IMR-90 (cell line): Measurements from ENCODE around the gene KCTD11. TPM values are rescaled to one million over a fixed set of nuclear protein-coding genes. Genes with fewer than 3 reads are reported as not detected.

Experiments
- ATAC-seq: fragments of 200-7000 bp; cut with Tn5 transposase; 2 replicates; pipeline ENCODE4 v1.9.1; 2020; ENCODE audit warnings: low read depth, mild to moderate bottlenecking, moderate library complexity
- BruUV-seq: library from RNA; stranded (reverse); fragments of 400-500 nt; replicated peaks from 2 replicates; lab custom pipeline; 2021; lab: Mats Ljungman, UMichigan
- CTCF ChIA-PET: fragments of 300-600 bp; formaldehyde crosslinking; extraction: SDS; loops from one replicate; lab custom pipeline; 2021; ENCODE audit warnings: antibody characterized with exemption; lab: Yijun Ruan, JAX
- POLR2A ChIA-PET: fragments of 300-600 bp; sonication (Branson Sonifier 250); formaldehyde crosslinking; loops from one replicate; lab custom pipeline; 2022; ENCODE audit warnings: antibody characterized with exemption; ENCODE audit not compliant: unreplicated experiment; lab: Charles Lee
- DNase-seq: peaks from one replicate; pipeline ENCODE4 v3.0.0; 2013
- H2AFZ ChIP-seq: replicated peaks from 2 replicates; pipeline ENCODE3; 2013; ENCODE audit warnings: low read length, mild to moderate bottlenecking; ENCODE audit not compliant: poor library complexity
- H2AK5ac ChIP-seq: 2 replicates; pipeline ENCODE4 v1.6.1; 2013; ENCODE audit warnings: low read depth, low read length, inconsistent platforms
- H2AK9ac ChIP-seq: replicated peaks from 2 replicates; pipeline ENCODE3; 2013; ENCODE audit warnings: mild to moderate bottlenecking, low read depth, low read length, moderate library complexity; ENCODE audit not compliant: poor library complexity
- H2BK120ac ChIP-seq: 2 replicates; pipeline ENCODE4 v1.6.1; 2013; ENCODE audit warnings: low read depth, low read length, inconsistent platforms
- H2BK15ac ChIP-seq: 3 replicates; pipeline ENCODE4 v1.6.1; 2013; ENCODE audit warnings: low read depth, low read length, inconsistent platforms
- H2BK20ac ChIP-seq: 2 replicates; pipeline ENCODE4 v1.6.1; 2013; ENCODE audit warnings: low read depth, mild to moderate bottlenecking, inconsistent platforms, low read length, moderate library complexity
- H2BK5ac ChIP-seq: 2 replicates; pipeline ENCODE4 v1.6.1; 2013; ENCODE audit warnings: mild to moderate bottlenecking, low read depth, low read length, inconsistent platforms; ENCODE audit not compliant: poor library complexity, severe bottlenecking
- H3K14ac ChIP-seq: replicated peaks from 2 replicates; pipeline ENCODE4 v1.6.1; 2013; ENCODE audit warnings: low read depth, low read length, inconsistent platforms
- H3K18ac ChIP-seq: 2 replicates; pipeline ENCODE4 v1.6.1; 2013; ENCODE audit warnings: low read depth, low read length, control low read depth
- H3K23ac ChIP-seq: 2 replicates; pipeline ENCODE4 v1.6.1; 2013; ENCODE audit warnings: low read depth, low read length, inconsistent platforms
- H3K27ac ChIP-seq: 2 replicates; pipeline ENCODE4 v1.5.1; 2013; ENCODE audit warnings: mild to moderate bottlenecking, control low read depth, low read length; ENCODE audit not compliant: insufficient read depth
- H3K27me3 ChIP-seq: 2 replicates; pipeline ENCODE4 v1.6.1; 2013; ENCODE audit warnings: low read length; ENCODE audit not compliant: control insufficient read depth, insufficient read depth
- H3K36me3 ChIP-seq: 2 replicates; pipeline ENCODE4 v1.6.1; 2013; ENCODE audit warnings: low read length, mixed read lengths; ENCODE audit not compliant: control insufficient read depth, insufficient read depth
- H3K4ac ChIP-seq: 2 replicates; pipeline ENCODE4 v1.6.1; 2013; ENCODE audit warnings: low read depth, low read length, inconsistent platforms
- H3K4me1 ChIP-seq: 2 replicates; pipeline ENCODE4 v1.6.1; 2013; ENCODE audit warnings: low read length, mixed read lengths; ENCODE audit not compliant: control insufficient read depth, insufficient read depth
- H3K4me2 ChIP-seq: 2 replicates; pipeline ENCODE4 v1.6.1; 2013; ENCODE audit warnings: low read depth, mild to moderate bottlenecking, control low read depth, low read length, moderate library complexity
- H3K4me3 ChIP-seq: 2 replicates; pipeline ENCODE4 v1.5.1; 2013; ENCODE audit warnings: low read depth, mild to moderate bottlenecking, control low read depth, low read length, moderate library complexity; ENCODE audit not compliant: insufficient read depth
- H3K56ac ChIP-seq: 2 replicates; pipeline ENCODE4 v1.6.1; 2013; ENCODE audit warnings: low read length, inconsistent platforms; ENCODE audit not compliant: insufficient read depth; ENCODE audit errors: extremely low read depth
- H3K79me1 ChIP-seq, 2 experiments: 2 replicates each; pipeline ENCODE4 v1.6.1; 2013; ENCODE audit warnings: low read length in 2 of 2, inconsistent platforms in 1 of 2, low read depth in 1 of 2
- H3K9ac ChIP-seq: 2 replicates; pipeline ENCODE4 v1.6.1; 2013; ENCODE audit warnings: low read depth, low read length, control low read depth
- H3K9me1 ChIP-seq: 2 replicates; pipeline ENCODE4 v1.6.1; 2013; ENCODE audit warnings: low read length, inconsistent platforms; ENCODE audit not compliant: insufficient read depth
- H3K9me3 ChIP-seq: 2 replicates; pipeline ENCODE4 v1.6.1; 2013; ENCODE audit warnings: low read length; ENCODE audit not compliant: control insufficient read depth, insufficient read depth
- H4K20me1 ChIP-seq: 2 replicates; pipeline ENCODE4 v1.6.1; 2013; ENCODE audit warnings: low read length, inconsistent platforms; ENCODE audit not compliant: insufficient read depth
- H4K5ac ChIP-seq: 2 replicates; pipeline ENCODE4 v1.6.1; 2013; ENCODE audit warnings: mild to moderate bottlenecking, low read depth, low read length, control low read depth
- H4K8ac ChIP-seq, 2 experiments: 2 replicates each; pipeline ENCODE4 v1.6.1; 2013; ENCODE audit warnings: low read depth in 2 of 2, low read length in 2 of 2, control low read depth in 1 of 2, inconsistent platforms in 1 of 2
- H4K91ac ChIP-seq: 2 replicates; pipeline ENCODE4 v1.6.1; 2013; ENCODE audit warnings: low read depth, low read length, inconsistent platforms; ENCODE audit not compliant: insufficient read depth
- BHLHE40 ChIP-seq: fragments of 150-350 bp; IDR thresholded peaks from 2 replicates; pipeline ENCODE4 v1.6.1; 2016; ENCODE audit warnings: mild to moderate bottlenecking, low read depth, low read length
- CEBPB ChIP-seq: IDR thresholded peaks from 2 replicates; pipeline ENCODE4 v1.6.1; 2012; ENCODE audit warnings: low read depth, low read length, improper control_type of control experiment
- CHD1 ChIP-seq: IDR thresholded peaks from 2 replicates; pipeline ENCODE4 v1.6.1; 2012; ENCODE audit warnings: low read depth, low read length, improper control_type of control experiment
- FOS ChIP-seq: fragments of 150-350 bp; IDR thresholded peaks from 2 replicates; pipeline ENCODE4 v1.6.1; 2016; ENCODE audit warnings: low read depth, low read length
- MAFK ChIP-seq: IDR thresholded peaks from 2 replicates; pipeline ENCODE4 v1.6.1; 2012; ENCODE audit warnings: low read depth, low read length, improper control_type of control experiment
- MAZ ChIP-seq: IDR thresholded peaks from 2 replicates; pipeline ENCODE4 v1.6.1; 2012; ENCODE audit warnings: low read depth, mild to moderate bottlenecking, low read length, improper control_type of control experiment, moderate library complexity, borderline replicate concordance
- MXI1 ChIP-seq: IDR thresholded peaks from 2 replicates; pipeline ENCODE4 v1.6.1; 2012; ENCODE audit warnings: low read depth, mild to moderate bottlenecking, low read length, moderate library complexity, borderline replicate concordance
- NFE2L2 ChIP-seq: fragments of 150-350 bp; IDR thresholded peaks from 2 replicates; pipeline ENCODE4 v1.6.1; 2016; ENCODE audit warnings: low read depth, mild to moderate bottlenecking, low read length
- POLR2A ChIP-seq: IDR thresholded peaks from 2 replicates; pipeline ENCODE4 v1.6.1; 2012; ENCODE audit warnings: mild to moderate bottlenecking, low read depth, low read length
- RAD21 ChIP-seq: IDR thresholded peaks from 2 replicates; pipeline ENCODE4 v1.6.1; 2012; ENCODE audit warnings: low read length, improper control_type of control experiment
- RCOR1 ChIP-seq: IDR thresholded peaks from 2 replicates; pipeline ENCODE4 v1.6.1; 2012; ENCODE audit warnings: mild to moderate bottlenecking, low read length, improper control_type of control experiment; ENCODE audit not compliant: insufficient replicate concordance
- RFX5 ChIP-seq: IDR thresholded peaks from 2 replicates; pipeline ENCODE4 v1.8.0; 2012; ENCODE audit warnings: low read depth, mild to moderate bottlenecking, low read length, moderate library complexity
- SMC3 ChIP-seq: fragments of 150-350 bp; IDR thresholded peaks from 2 replicates; pipeline ENCODE4 v1.6.1; 2016; ENCODE audit warnings: low read depth, mild to moderate bottlenecking, antibody characterized with exemption, low read length, moderate library complexity
- WGBS, 2 experiments: methylation state at CpG; one replicate each; pipeline versions ENCODE4 v1.1.5 to v1.1.7; 2013; ENCODE audit warnings: missing lambda C conversion rate in 2 of 2; ENCODE audit not compliant: insufficient read length in 1 of 2; ENCODE audit errors: extremely low coverage in 2 of 2; 5-methylcytosine and 5-hydroxymethylcytosine counted together
- dilution Hi-C: fragments of 300-500 bp; cut with HindIII; formaldehyde crosslinking; loops from one replicate; pipeline ENCODE4 v1.14.3; 2018; ENCODE audit warnings: low sequenced_read_pairs; ENCODE audit not compliant: unreplicated experiment
- in situ Hi-C: fragments of 300-500 bp; cut with MboI; formaldehyde crosslinking; loops from 3 replicates; pipeline ENCODE4 v1.14.3; 2019; ENCODE audit warnings: low sequenced_read_pairs, inconsistent platforms, mixed read lengths
- intact Hi-C: fragments of 100-400 bp; cut with micrococcal nuclease; formaldehyde crosslinking; loops from 2 replicates; pipeline ENCODE4 v1.10.0; 2022
- polyA plus RNA-seq, 3 experiments: library from polyadenylated mRNA; depleted of rRNA; stranded (reverse); fragments of >200 nt; gene quantifications; 2 replicates each; pipeline ENCODE4 v1.2.3, GENCODE V29; 2012; ENCODE audit warnings: low replicate concordance in 1 of 3
- total RNA-seq: library from RNA; depleted of rRNA; stranded (reverse); fragments of >200 nt; gene quantifications from 2 replicates; pipeline ENCODE4 v1.2.3, GENCODE V29; 2012
- TF ChIP-seq, protein P1 (sequence below): fragments of 150-350 bp; IDR thresholded peaks from 2 replicates; pipeline ENCODE4 v1.6.1; 2016; ENCODE audit warnings: low read depth, mild to moderate bottlenecking, low read length, moderate library complexity, borderline replicate concordance
- TF ChIP-seq, protein P2 (sequence below): conservative IDR thresholded peaks from 2 replicates; pipeline ENCODE4 v1.5.1; 2012; ENCODE audit warnings: mild to moderate bottlenecking, low read depth, low read length, improper control_type of control experiment
- TF ChIP-seq, protein P3 (sequence below): fragments of 150-350 bp; IDR thresholded peaks from 2 replicates; pipeline ENCODE4 v1.6.1; 2017; ENCODE audit warnings: mild to moderate bottlenecking, antibody characterized with exemption, low read length, low read depth

KCTD11 gene
- total and polyA plus RNA-seq, 2 of the 4 experiments (the other 2 are of a cell fraction) = 10.8 to 16.4 TPM

- no TSS peak for BruUV-seq
- Histone ChIP-seq H2AK5ac (no peak overlapping the region), H3K4me1 (peaks cover 7% of the 10 kb centered on the region), H4K91ac (no peak overlapping the region), H3K14ac (no peak overlapping the region), H3K23ac (no peak overlapping the region), H3K9me1 (peaks cover 16% of the 10 kb centered on the region), H3K79me1 (peaks cover 25 to 66% of the 10 kb centered on the region in 2 experiments), H2AK9ac (no peak overlapping the region), H3K27ac (no peak overlapping the region), H3K9me3 (no peaks in the 10 kb centered on the region), H2BK15ac (no peak overlapping the region), H4K20me1 (peaks cover 65% of the 10 kb centered on the region), H2BK20ac (no peak overlapping the region), H3K27me3 (no peaks in the 10 kb centered on the region), H2BK120ac (no peak overlapping the region), H4K8ac (no peak overlapping the region), H4K5ac (no peak overlapping the region), H3K4ac (no peak overlapping the region), H3K9ac (no peak overlapping the region), H3K56ac (no peak overlapping the region), H3K4me2 (no peak overlapping the region), H2BK5ac (no peak overlapping the region), H3K18ac (no peak overlapping the region), H3K36me3 (peaks cover 39% of the 10 kb centered on the region), H2AFZ (no peak overlapping the region), H3K4me3 (no peak overlapping the region)
- ChIA-PET POLR2A (no interaction called here), CTCF (no interaction called here)
- WGBS, 2 experiments = 81% methylated on average over 5 of the region's 7 CpGs; no CpG with 5 or more reads in 1 of the 2 experiments
- DNase-seq = no peak
- TF ChIP-seq, protein P1, sequence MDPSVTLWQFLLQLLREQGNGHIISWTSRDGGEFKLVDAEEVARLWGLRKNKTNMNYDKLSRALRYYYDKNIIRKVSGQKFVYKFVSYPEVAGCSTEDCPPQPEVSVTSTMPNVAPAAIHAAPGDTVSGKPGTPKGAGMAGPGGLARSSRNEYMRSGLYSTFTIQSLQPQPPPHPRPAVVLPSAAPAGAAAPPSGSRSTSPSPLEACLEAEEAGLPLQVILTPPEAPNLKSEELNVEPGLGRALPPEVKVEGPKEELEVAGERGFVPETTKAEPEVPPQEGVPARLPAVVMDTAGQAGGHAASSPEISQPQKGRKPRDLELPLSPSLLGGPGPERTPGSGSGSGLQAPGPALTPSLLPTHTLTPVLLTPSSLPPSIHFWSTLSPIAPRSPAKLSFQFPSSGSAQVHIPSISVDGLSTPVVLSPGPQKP = no peak
- TF ChIP-seq RAD21 (no peak), SMC3 (no peak), RCOR1 (no peak), MAFK (no peak), CEBPB (no peak), NFE2L2 (no peak), POLR2A (no peak), CHD1 (no peak), RFX5 (no peak), FOS (no peak), BHLHE40 (no peak), MAZ (no peak), MXI1 (no peak)
- TF ChIP-seq, protein P2, sequence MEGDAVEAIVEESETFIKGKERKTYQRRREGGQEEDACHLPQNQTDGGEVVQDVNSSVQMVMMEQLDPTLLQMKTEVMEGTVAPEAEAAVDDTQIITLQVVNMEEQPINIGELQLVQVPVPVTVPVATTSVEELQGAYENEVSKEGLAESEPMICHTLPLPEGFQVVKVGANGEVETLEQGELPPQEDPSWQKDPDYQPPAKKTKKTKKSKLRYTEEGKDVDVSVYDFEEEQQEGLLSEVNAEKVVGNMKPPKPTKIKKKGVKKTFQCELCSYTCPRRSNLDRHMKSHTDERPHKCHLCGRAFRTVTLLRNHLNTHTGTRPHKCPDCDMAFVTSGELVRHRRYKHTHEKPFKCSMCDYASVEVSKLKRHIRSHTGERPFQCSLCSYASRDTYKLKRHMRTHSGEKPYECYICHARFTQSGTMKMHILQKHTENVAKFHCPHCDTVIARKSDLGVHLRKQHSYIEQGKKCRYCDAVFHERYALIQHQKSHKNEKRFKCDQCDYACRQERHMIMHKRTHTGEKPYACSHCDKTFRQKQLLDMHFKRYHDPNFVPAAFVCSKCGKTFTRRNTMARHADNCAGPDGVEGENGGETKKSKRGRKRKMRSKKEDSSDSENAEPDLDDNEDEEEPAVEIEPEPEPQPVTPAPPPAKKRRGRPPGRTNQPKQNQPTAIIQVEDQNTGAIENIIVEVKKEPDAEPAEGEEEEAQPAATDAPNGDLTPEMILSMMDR = no peak
- TF ChIP-seq, protein P3, sequence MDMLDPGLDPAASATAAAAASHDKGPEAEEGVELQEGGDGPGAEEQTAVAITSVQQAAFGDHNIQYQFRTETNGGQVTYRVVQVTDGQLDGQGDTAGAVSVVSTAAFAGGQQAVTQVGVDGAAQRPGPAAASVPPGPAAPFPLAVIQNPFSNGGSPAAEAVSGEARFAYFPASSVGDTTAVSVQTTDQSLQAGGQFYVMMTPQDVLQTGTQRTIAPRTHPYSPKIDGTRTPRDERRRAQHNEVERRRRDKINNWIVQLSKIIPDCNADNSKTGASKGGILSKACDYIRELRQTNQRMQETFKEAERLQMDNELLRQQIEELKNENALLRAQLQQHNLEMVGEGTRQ = no peak
- dilution Hi-C loops (no loop called here), intact Hi-C loops (no loop called here), in situ Hi-C loops (no loop called here)
- ATAC-seq = no peak
Measured at GRCh38 chr17:7311110-7311705, 40.8 kb upstream of the KCTD11 start.
